K562 (cell line): ENCODE data around the gene VENTX. TPM values are rescaled to one million over a fixed set of nuclear protein-coding genes. Genes with fewer than 3 reads are reported as not detected.

ENCODE experiments used
- ATAC-seq: fragments of 200-7000 bp; cut with Tn5 transposase; 3 replicates; pipeline ENCODE4 v1.9.1; 2020; ENCODE audit warnings: moderate library complexity
- BruUV-seq: library from RNA; stranded (reverse); fragments of 400-500 nt; replicated peaks from 2 replicates; lab custom pipeline; 2021; lab: Mats Ljungman, UMichigan
- CTCF ChIA-PET: fragments of 300-600 bp; formaldehyde crosslinking; extraction: SDS; loops from one replicate; lab custom pipeline; 2021; ENCODE audit warnings: low intra/inter-chr PET ratio; lab: Yijun Ruan, JAX
- POLR2A ChIA-PET: fragments of 300-600, 350-650 bp; sonication (Branson Sonifier 250); formaldehyde crosslinking; extraction: SDS; loops from one replicate; lab custom pipeline; 2021; ENCODE audit warnings: antibody characterized with exemption, inconsistent platforms; lab: Yijun Ruan, JAX
- DNase-seq, 4 experiments: peaks; one replicate each; pipeline versions ENCODE4 v3.0.0 to v3.0.0-alpha.2; 2011 to 2018; ENCODE audit warnings: low spot score in 3 of 4, mixed read lengths in 3 of 4; ENCODE audit errors: extremely low read depth in 1 of 4
- FAIRE-seq: peaks from 2 replicates; lab custom pipeline; 2011; peaks lifted over from hg19 to GRCh38; lab: Jason Lieb, UNC
- H2AFZ ChIP-seq: 2 replicates; pipeline ENCODE4 v1.6.0; 2011; ENCODE audit warnings: low read depth, low read length, control low read depth, inconsistent platforms
- H3K27ac ChIP-seq: fragments of 200-600 bp; 3 replicates; pipeline ENCODE4 v1.8.0; 2011; ENCODE audit warnings: low read depth, mild to moderate bottlenecking, control low read depth, inconsistent platforms, low read length, moderate library complexity, mixed read lengths; ENCODE audit errors: extremely low read depth
- H3K27me3 ChIP-seq, 2 experiments: fragments of 300-600 bp in 1 of 2; 2 replicates in 1 of 2; 3 replicates in 1 of 2; pipeline versions ENCODE4 v1.6.0 to v1.8.0; 2011; ENCODE audit warnings: inconsistent platforms in 2 of 2, low read length in 2 of 2, mild to moderate bottlenecking in 1 of 2, mixed read lengths in 1 of 2, moderate library complexity in 1 of 2; ENCODE audit not compliant: control insufficient read depth in 2 of 2, insufficient read depth in 2 of 2
- H3K36me3 ChIP-seq: fragments of 300-600 bp; 3 replicates; pipeline ENCODE4 v1.8.0; 2011; ENCODE audit warnings: mild to moderate bottlenecking, low read length, inconsistent platforms; ENCODE audit not compliant: control insufficient read depth, insufficient read depth
- H3K4me1 ChIP-seq, 2 experiments: fragments of 200-600 bp in 1 of 2; replicated peaks in 1 of 2; 2 replicates in 1 of 2; 3 replicates in 1 of 2; pipeline versions ENCODE4 v1.5.1 to v1.8.0; 2011; ENCODE audit warnings: inconsistent platforms in 2 of 2, low read length in 2 of 2, mild to moderate bottlenecking in 1 of 2, mixed read lengths in 1 of 2, moderate library complexity in 1 of 2; ENCODE audit not compliant: control insufficient read depth in 2 of 2, insufficient read depth in 2 of 2
- H3K4me2 ChIP-seq: 2 replicates; pipeline ENCODE4 v1.6.1; 2011; ENCODE audit warnings: low read length, control low read depth, inconsistent platforms, mixed read lengths; ENCODE audit not compliant: insufficient read depth
- H3K4me3 ChIP-seq: fragments of 200-600 bp; sonication (generic), shearing (Covaris generic); 2 replicates; pipeline ENCODE4 v1.5.1; 2016; ENCODE audit warnings: control low read depth, inconsistent platforms
- H3K79me2 ChIP-seq: fragments of 200-600 bp; 3 replicates; pipeline ENCODE4 v1.8.0; 2011; ENCODE audit warnings: low read length, inconsistent platforms; ENCODE audit not compliant: control insufficient read depth, insufficient read depth
- H3K9ac ChIP-seq, 2 experiments: 2 replicates each; pipeline versions ENCODE4 v1.6.0 to v1.6.1; 2011; ENCODE audit warnings: low read depth in 2 of 2, low read length in 2 of 2, control low read depth in 1 of 2, inconsistent platforms in 1 of 2, mild to moderate bottlenecking in 1 of 2, mixed read lengths in 1 of 2; ENCODE audit not compliant: insufficient read depth in 1 of 2
- H3K9me1 ChIP-seq: one replicate; pipeline ENCODE4 v1.6.0; 2011; ENCODE audit warnings: inconsistent platforms, mild to moderate bottlenecking, low read length, moderate library complexity; ENCODE audit not compliant: control insufficient read depth, insufficient read depth
- H3K9me3 ChIP-seq: replicated peaks from 2 replicates; pipeline ENCODE4 v1.5.1; 2011; ENCODE audit warnings: low read depth, low read length, inconsistent platforms; ENCODE audit not compliant: control insufficient read depth, insufficient read depth
- H4K20me1 ChIP-seq: replicated peaks from 2 replicates; pipeline ENCODE4 v1.6.1; 2011; ENCODE audit warnings: low read length, inconsistent platforms, mixed read lengths; ENCODE audit not compliant: control insufficient read depth, insufficient read depth
- DIDO1 ChIP-seq: fragments of 450-650 bp; IDR thresholded peaks from 2 replicates; pipeline ENCODE4 v1.6.1; 2016; ENCODE audit warnings: low read depth, missing biosample characterization, missing genetic modification characterization
- E2F1 ChIP-seq: sonication (generic); formaldehyde crosslinking; IDR thresholded peaks from 2 replicates; pipeline ENCODE4 v1.8.1; 2023; ENCODE audit warnings: mild to moderate bottlenecking, missing genetic modification reagents, moderate library complexity
- IRF1 ChIP-seq: sonication (generic); formaldehyde crosslinking; IDR thresholded peaks from 2 replicates; pipeline ENCODE4 v1.8.0; 2022; ENCODE audit warnings: missing genetic modification reagents, mild to moderate bottlenecking, borderline replicate concordance
- NFIC ChIP-seq: fragments of 450-650 bp; IDR thresholded peaks from 2 replicates; pipeline ENCODE4 v1.6.1; 2017; ENCODE audit warnings: mild to moderate bottlenecking, inconsistent platforms
- NRF1 ChIP-seq, 2 experiments: fragments of 450-650 bp; IDR thresholded peaks in 1 of 2; conservative IDR thresholded peaks in 1 of 2; 2 replicates each; pipeline ENCODE4 v1.6.1; 2014; ENCODE audit warnings: mild to moderate bottlenecking in 2 of 2
- RREB1 ChIP-seq: fragments of 250-450 bp; sonication (Bioruptor Pico); IDR thresholded peaks from 2 replicates; pipeline ENCODE4 v1.4.0; 2020
- RUNX1 ChIP-seq: sonication (generic); IDR thresholded peaks from 2 replicates; pipeline ENCODE4 v1.6.1; 2016; ENCODE audit warnings: antibody characterized with exemption, low read depth
- SMARCC2 ChIP-seq: fragments of 450-650 bp; IDR thresholded peaks from 2 replicates; pipeline ENCODE4 v1.6.1; 2017; ENCODE audit warnings: antibody characterized with exemption, moderate library complexity, mild to moderate bottlenecking, low read depth
- SNRNP70 ChIP-seq: fragments of 200-400 bp; formaldehyde crosslinking; optimal IDR thresholded peaks from 2 replicates; pipeline ENCODE3; 2017; ENCODE audit warnings: low read depth, low read length
- ZC3H11A ChIP-seq: IDR thresholded peaks from 2 replicates; pipeline ENCODE4 v1.6.1; 2012; ENCODE audit warnings: low read depth, low read length, improper control_type of control experiment
- ZNF511 ChIP-seq: sonication (generic); formaldehyde crosslinking; IDR thresholded peaks from 2 replicates; pipeline ENCODE4 v1.8.0; 2022; ENCODE audit warnings: mild to moderate bottlenecking, missing genetic modification reagents
- WGBS: fragments of 100-300 bp; shearing (Covaris generic); methylation state at CpG from one replicate; pipeline ENCODE4 v1.1.6; 2016; ENCODE audit warnings: low coverage, mixed read lengths; ENCODE audit not compliant: insufficient coverage; ENCODE audit errors: missing lambda C conversion rate; 5-methylcytosine and 5-hydroxymethylcytosine counted together
- in situ Hi-C: fragments of 300-500 bp; cut with MboI; formaldehyde crosslinking; loops from 4 replicates; pipeline ENCODE4 v1.15.0; 2018; ENCODE audit warnings: inconsistent platforms, mixed read lengths
- intact Hi-C: fragments of 100-400 bp; cut with micrococcal nuclease; formaldehyde crosslinking; loops from 2 replicates; pipeline ENCODE4 v1.14.2; 2022
- polyA plus RNA-seq, 8 experiments: library from polyadenylated mRNA; depleted of rRNA in 4 of 8; stranded (reverse) in 5 of 8; unstranded in 3 of 8; fragments of >200 nt; fragmentation: Nextera tagmentation in 2 of 8; fragmentation: Illumina TruSeq in 1 of 8; extraction: Ambion mirVana in 2 of 8; extraction: Trizol in 1 of 8; gene quantifications; 2 replicates each; pipeline versions ENCODE4 v1.2.1 to v1.2.3, GENCODE V29; 2011 to 2014; ENCODE audit warnings: inconsistent platforms in 1 of 8, missing spikeins in 1 of 8
- total RNA-seq, 7 experiments: library from RNA; depleted of rRNA in 6 of 7; stranded (reverse); fragments of >200 nt in 6 of 7; fragmentation: Illumina TruSeq in 2 of 7; extraction: Trizol in 2 of 7; gene quantifications; 2 replicates each; pipeline versions ENCODE4 v1.2.1 to v1.2.3, GENCODE V29; 2011 to 2021; ENCODE audit warnings: low replicate concordance in 1 of 7

The VENTX gene
- total and polyA plus RNA-seq, 9 of the 15 experiments (the other 6 are each of a cell fraction or from before 2014, with no cell fraction given): 0.07 to 0.70 (median 0.20) TPM; not detected in 1

- ATAC-seq (peak; percentile 31; the same call in 2 of the 3 replicates), FAIRE-seq (no peak), DNase-seq (no peak)
- H3K4me3 ChIP-seq: no peak overlapping the region
- H4K20me1 ChIP-seq: no peaks in the 10 kb centered on the region
- H2AFZ ChIP-seq: no peak overlapping the region
- H3K4me1 ChIP-seq: peaks cover 0 to 51% of the 10 kb centered on the region in 2 experiments; a peak in 1 of 5 replicates
- H3K4me2 ChIP-seq: no peak overlapping the region
- CTCF ChIA-PET: no interaction called here
- WGBS: 8% methylated on average over 15 of the region's 25 CpGs
- no peaks in the 10 kb centered on the region for H3K79me2 ChIP-seq
- H3K36me3 ChIP-seq: no peaks in the 10 kb centered on the region
- no TSS peak for BruUV-seq
- no peak overlapping the region for H3K9ac ChIP-seq
- H3K9me1 ChIP-seq: no peaks in the 10 kb centered on the region
- intact Hi-C loops: no loop called here
- in situ Hi-C loops: no loop called here
- peaks cover 5 to 48% of the 10 kb centered on the region in 2 experiments; a peak in 4 of 5 replicates for H3K27me3 ChIP-seq
- H3K27ac ChIP-seq: no peak overlapping the region
- no peaks in the 10 kb centered on the region; the same call in 1 of the 2 replicates for H3K9me3 ChIP-seq
- POLR2A ChIA-PET: interaction anchor here (0.6 kb wide), 1 partner anchor 17 kb away, joined by 3 read pairs; no protein-coding TSS in a partner anchor
- TF ChIP-seq RUNX1 (no peak), DIDO1 (tag) (no peak), E2F1 (CRISPR knock-in tag) (no peak), ZC3H11A (no peak), NFIC (no peak), ZNF511 (no peak), SNRNP70 (no peak), NRF1 (conservative IDR thresholded peaks at IDR 0.05 in 1 of 2, IDR thresholded peaks at IDR 0.05 in 1 of 2) (no peak), SMARCC2 (no peak), RREB1 (no peak), IRF1 (no peak)
Measured at GRCh38 chr10:133211141-133211830, 26.4 kb upstream of the VENTX start.
